Panc1 (cell line): Measurements from ENCODE around the gene SKA3. TPM values are rescaled to one million over a fixed set of nuclear protein-coding genes. Genes with fewer than 3 reads are reported as not detected.

ENCODE experiments used
- ATAC-seq: fragments of 200-7000 bp; cut with Tn5 transposase; 2 replicates; pipeline ENCODE4 v1.9.1; 2020; ENCODE audit warnings: mild to moderate bottlenecking, moderate library complexity
- BruUV-seq: library from RNA; stranded (reverse); fragments of 400-500 nt; replicated peaks from 2 replicates; lab custom pipeline; 2021; lab: Mats Ljungman, UMichigan
- CTCF ChIA-PET: fragments of 300-600 bp; sonication (Branson Sonifier 250); formaldehyde crosslinking; loops from one replicate; lab custom pipeline; 2022; ENCODE audit warnings: antibody characterized with exemption; lab: Charles Lee
- POLR2A ChIA-PET: fragments of 300-600 bp; sonication (Branson Sonifier 250); formaldehyde crosslinking; loops from one replicate; lab custom pipeline; 2022; ENCODE audit warnings: antibody characterized with exemption; lab: Charles Lee
- DNase-seq: peaks from one replicate; pipeline ENCODE4 v3.0.0-alpha.2; 2010; ENCODE audit warnings: low read depth, low spot score
- H3K27ac ChIP-seq: 2 replicates; pipeline ENCODE4 v1.5.1; 2011; ENCODE audit warnings: mild to moderate bottlenecking, low read length, inconsistent platforms
- H3K27me3 ChIP-seq: fragments of 200-500 bp; sonication (Bioruptor generic); 2 replicates; pipeline ENCODE4 v1.6.0; 2014; ENCODE audit warnings: low read length, inconsistent platforms; ENCODE audit not compliant: control insufficient read depth, insufficient read depth
- H3K36me3 ChIP-seq: fragments of 200-500 bp; sonication (Bioruptor generic); 2 replicates; pipeline ENCODE4 v1.5.1; 2014; ENCODE audit warnings: inconsistent platforms, mild to moderate bottlenecking, low read length, moderate library complexity; ENCODE audit not compliant: control insufficient read depth, insufficient read depth
- H3K4me1 ChIP-seq: 2 replicates; pipeline ENCODE4 v1.5.1; 2011; ENCODE audit warnings: inconsistent platforms, mild to moderate bottlenecking, low read length, moderate library complexity; ENCODE audit not compliant: control insufficient read depth, insufficient read depth
- H3K4me3 ChIP-seq, 2 experiments: 2 replicates each; pipeline ENCODE4 v1.5.1; 2011 to 2012; ENCODE audit warnings: low read depth in 2 of 2, low read length in 2 of 2, mild to moderate bottlenecking in 2 of 2, inconsistent platforms in 1 of 2, moderate library complexity in 1 of 2
- H3K9me3 ChIP-seq: fragments of 200-500 bp; sonication (Bioruptor generic); 2 replicates; pipeline ENCODE4 v1.5.1; 2014; ENCODE audit warnings: low read depth, mild to moderate bottlenecking, inconsistent platforms, low read length, moderate library complexity; ENCODE audit not compliant: control insufficient read depth, insufficient read depth
- CTCF ChIP-seq: fragments of 450-650 bp; IDR thresholded peaks from 2 replicates; pipeline ENCODE4 v1.5.1; 2017; ENCODE audit warnings: mild to moderate bottlenecking
- POLR2AphosphoS5 ChIP-seq: IDR thresholded peaks from 2 replicates; pipeline ENCODE4 v1.6.1; 2012; ENCODE audit warnings: mild to moderate bottlenecking, low read depth, low read length, moderate library complexity
- REST ChIP-seq, 2 experiments: IDR thresholded peaks; 2 replicates each; pipeline ENCODE4 v1.6.1; 2011 to 2012; ENCODE audit warnings: low read depth in 2 of 2, control low read depth in 1 of 2, low read length in 1 of 2, mild to moderate bottlenecking in 1 of 2, moderate library complexity in 1 of 2; ENCODE audit not compliant: insufficient read depth in 1 of 2
- SIN3A ChIP-seq: IDR thresholded peaks from 2 replicates; pipeline ENCODE4 v1.6.1; 2012; ENCODE audit warnings: low read depth, mild to moderate bottlenecking, low read length, moderate library complexity, borderline replicate concordance; ENCODE audit not compliant: insufficient read depth
- TCF7L2 ChIP-seq: IDR thresholded peaks from 2 replicates; pipeline ENCODE4 v1.6.1; 2011; ENCODE audit warnings: mild to moderate bottlenecking, low read depth, low read length, inconsistent platforms
- in situ Hi-C: cut with HindIII; loops from 2 replicates; pipeline ENCODE4 v1.10.0; 2016; ENCODE audit warnings: low sequenced_read_pairs, low pct_unique_long_range_greater_than_20kb
- intact Hi-C: fragments of 100-400 bp; cut with micrococcal nuclease; formaldehyde crosslinking; loops from one replicate; pipeline ENCODE4 v1.10.0; 2022; ENCODE audit not compliant: unreplicated experiment
- total RNA-seq: library from RNA; stranded (reverse); gene quantifications from one replicate; pipeline ENCODE4 v1.2.1, GENCODE V29; 2021; ENCODE audit not compliant: unreplicated experiment

Gene SKA3
- total RNA-seq, 1 experiment from 2014 or later = 15.1 TPM

GRCh38 chr13:21134475-21134874 is 41.9 kb downstream of the SKA3 start:
- DNase-seq (no peak), ATAC-seq (no peak)
- in situ Hi-C loops (no loop called here), intact Hi-C loops (no loop called here)
- BruUV-seq = no TSS peak
- H3K4me1 ChIP-seq = no peaks in the 10 kb centered on the region
- no peak overlapping the region for H3K27ac ChIP-seq
- H3K36me3 ChIP-seq = no peaks in the 10 kb centered on the region
- no peak overlapping the region for H3K4me3 ChIP-seq
- H3K27me3 ChIP-seq = no peaks in the 10 kb centered on the region
- POLR2A ChIA-PET = no interaction called here
- TF ChIP-seq CTCF (no peak), REST (IDR thresholded peaks at IDR 0.05; ENCODE audit: insufficient read depth in 1 of 2, low read depth in 2 of 2, low read length in 1 of 2) (no peak), SIN3A (no peak), TCF7L2 (no peak), POLR2AphosphoS5 (no peak)
- CTCF ChIA-PET = no interaction called here
- H3K9me3 ChIP-seq = no peaks in the 10 kb centered on the region

- DNase-seq (no peak), ATAC-seq (no peak)
- Histone ChIP-seq H3K4me1 (no peaks in the 10 kb centered on the region), H3K9me3 (no peaks in the 10 kb centered on the region), H3K27me3 (no peaks in the 10 kb centered on the region), H3K36me3 (no peaks in the 10 kb centered on the region), H3K4me3 (no peak overlapping the region), H3K27ac (no peak overlapping the region)
- in situ Hi-C loops (no loop called here), intact Hi-C loops (no loop called here)
- TF ChIP-seq POLR2AphosphoS5 = no peak
- TF ChIP-seq SIN3A = no peak
- TF ChIP-seq CTCF = no peak
- TF ChIP-seq REST (IDR thresholded peaks at IDR 0.05; ENCODE audit: insufficient read depth in 1 of 2, low read depth in 2 of 2, low read length in 1 of 2) = no peak
- no peak for TF ChIP-seq TCF7L2
- POLR2A ChIA-PET = no interaction called here
- CTCF ChIA-PET = interaction anchor here (1.4 kb wide), 1 partner anchor 189 kb away, joined by 3 read pairs; no protein-coding TSS in a partner anchor
- BruUV-seq = no TSS peak
These were observed 43.3 kb downstream of the SKA3 start for GRCh38 chr13:21133077-21133476.
